Smooth muscle cell (in vitro differentiated cells): Measurements from ENCODE around the gene RASAL2. TPM values are rescaled to one million over a fixed set of nuclear protein-coding genes. Genes with fewer than 3 reads are reported as not detected.

Experiments used
- DNase-seq: peaks from one replicate; lab custom pipeline; 2025; ENCODE audit not compliant: unreplicated experiment; lab: John Stamatoyannopoulos, UW
- H2AFZ ChIP-seq: fragments of 200-600 bp; sonication (generic); 2 replicates; pipeline ENCODE4 v1.6.0; 2016; ENCODE audit warnings: antibody characterized with exemption, low read depth, mild to moderate bottlenecking
- H3F3A ChIP-seq: fragments of 200-600 bp; sonication (generic); 2 replicates; pipeline ENCODE4 v1.6.0; 2017; ENCODE audit warnings: antibody characterized with exemption, low read depth
- H3K27ac ChIP-seq: fragments of 200-600 bp; sonication (generic); 2 replicates; pipeline ENCODE4 v1.5.1; 2016; ENCODE audit warnings: low read depth, mild to moderate bottlenecking
- H3K27me3 ChIP-seq: fragments of 200-600 bp; sonication (generic); 2 replicates; pipeline ENCODE4 v1.6.1; 2016; ENCODE audit warnings: low read depth, mild to moderate bottlenecking
- H3K36me3 ChIP-seq: fragments of 200-600 bp; sonication (generic); 2 replicates; pipeline ENCODE4 v1.5.1; 2016; ENCODE audit warnings: low read depth
- H3K4me1 ChIP-seq: fragments of 200-600 bp; sonication (generic); 2 replicates; pipeline ENCODE4 v1.5.1; 2016; ENCODE audit warnings: low read depth
- H3K4me2 ChIP-seq: fragments of 200-600 bp; sonication (generic); 2 replicates; pipeline ENCODE4 v1.6.0; 2016; ENCODE audit warnings: mild to moderate bottlenecking
- H3K4me3 ChIP-seq: fragments of 200-600 bp; sonication (generic); 2 replicates; pipeline ENCODE4 v1.5.1; 2016; ENCODE audit warnings: mild to moderate bottlenecking
- H3K79me2 ChIP-seq: fragments of 200-600 bp; sonication (generic); 2 replicates; pipeline ENCODE4 v1.6.0; 2016; ENCODE audit warnings: low read depth, mild to moderate bottlenecking
- H3K9ac ChIP-seq: fragments of 200-600 bp; sonication (generic); 2 replicates; pipeline ENCODE4 v1.6.0; 2016; ENCODE audit warnings: low read depth
- H3K9me3 ChIP-seq: fragments of 200-600 bp; sonication (generic); replicated peaks from 2 replicates; pipeline ENCODE4 v1.5.1; 2016; ENCODE audit warnings: low read depth
- H4K20me1 ChIP-seq: fragments of 200-600 bp; sonication (generic); 2 replicates; pipeline ENCODE4 v1.6.0; 2016; ENCODE audit warnings: low read depth
- WGBS: methylation state at CpG from one replicate; pipeline ENCODE4 v1.1.7; 2016; ENCODE audit warnings: low lambda C conversion rate; 5-methylcytosine and 5-hydroxymethylcytosine counted together
- polyA plus RNA-seq: library from polyadenylated mRNA; unstranded; fragments of >200 nt; fragmentation: Nextera tagmentation; extraction: Ambion mirVana; gene quantifications from 2 replicates; pipeline ENCODE4 v1.2.1, GENCODE V29; 2016
- total RNA-seq: library from RNA; depleted of rRNA; stranded (reverse); fragments of >200 nt; gene quantifications from 2 replicates; pipeline ENCODE4 v1.2.3, GENCODE V29; 2014
- TF ChIP-seq, protein P1 (sequence below): fragments of 200-600 bp; sonication (generic); IDR thresholded peaks from 2 replicates; pipeline ENCODE4 v1.5.1; 2017; ENCODE audit warnings: borderline replicate concordance, mild to moderate bottlenecking, antibody characterized with exemption; ENCODE audit not compliant: insufficient read depth, poor library complexity, severe bottlenecking

Gene RASAL2
- total and polyA plus RNA-seq, 2 experiments from 2014 or later: 4.3 to 17.6 TPM

DNA sequence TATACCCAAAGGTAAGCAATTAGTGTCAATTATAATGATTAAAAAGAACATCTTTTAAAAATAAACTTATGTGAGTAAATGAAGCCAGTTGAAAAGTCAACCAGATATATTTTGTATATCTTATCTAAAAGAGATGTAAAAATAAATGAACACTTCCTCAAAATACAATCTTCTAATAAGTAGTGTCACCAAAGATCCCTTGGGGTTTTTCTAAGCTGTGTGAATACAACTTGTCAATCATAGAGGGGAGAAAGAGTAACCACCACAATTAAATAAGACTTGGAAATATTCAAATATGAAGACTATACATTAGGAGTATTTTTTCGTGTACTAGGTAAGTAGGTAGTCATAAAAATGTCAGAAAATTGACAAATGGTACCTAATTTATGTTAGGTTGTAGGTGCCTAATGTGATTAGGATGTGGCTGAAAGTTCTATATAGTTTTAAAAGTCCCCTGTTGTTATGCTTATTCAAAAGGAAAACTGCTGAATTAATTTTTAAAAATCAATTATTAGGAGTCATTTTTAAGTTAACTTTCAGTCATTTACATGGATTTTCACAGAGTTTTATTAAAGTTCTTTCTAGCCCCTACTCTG lies 72.6 kb downstream of the RASAL2 start:
- Histone ChIP-seq H3K27me3 (no peaks in the 10 kb centered on the region), H3K4me3 (no peak overlapping the region), H3K4me1 (no peaks in the 10 kb centered on the region), H3K4me2 (no peak overlapping the region), H3K36me3 (no peaks in the 10 kb centered on the region), H3K79me2 (peaks cover 60% of the 10 kb centered on the region), H3K9ac (no peak overlapping the region), H3F3A (no peaks in the 10 kb centered on the region), H3K9me3 (no peaks in the 10 kb centered on the region), H3K27ac (no peak overlapping the region), H4K20me1 (peaks cover 55% of the 10 kb centered on the region), H2AFZ (no peak overlapping the region)
- TF ChIP-seq, protein P1, sequence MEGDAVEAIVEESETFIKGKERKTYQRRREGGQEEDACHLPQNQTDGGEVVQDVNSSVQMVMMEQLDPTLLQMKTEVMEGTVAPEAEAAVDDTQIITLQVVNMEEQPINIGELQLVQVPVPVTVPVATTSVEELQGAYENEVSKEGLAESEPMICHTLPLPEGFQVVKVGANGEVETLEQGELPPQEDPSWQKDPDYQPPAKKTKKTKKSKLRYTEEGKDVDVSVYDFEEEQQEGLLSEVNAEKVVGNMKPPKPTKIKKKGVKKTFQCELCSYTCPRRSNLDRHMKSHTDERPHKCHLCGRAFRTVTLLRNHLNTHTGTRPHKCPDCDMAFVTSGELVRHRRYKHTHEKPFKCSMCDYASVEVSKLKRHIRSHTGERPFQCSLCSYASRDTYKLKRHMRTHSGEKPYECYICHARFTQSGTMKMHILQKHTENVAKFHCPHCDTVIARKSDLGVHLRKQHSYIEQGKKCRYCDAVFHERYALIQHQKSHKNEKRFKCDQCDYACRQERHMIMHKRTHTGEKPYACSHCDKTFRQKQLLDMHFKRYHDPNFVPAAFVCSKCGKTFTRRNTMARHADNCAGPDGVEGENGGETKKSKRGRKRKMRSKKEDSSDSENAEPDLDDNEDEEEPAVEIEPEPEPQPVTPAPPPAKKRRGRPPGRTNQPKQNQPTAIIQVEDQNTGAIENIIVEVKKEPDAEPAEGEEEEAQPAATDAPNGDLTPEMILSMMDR: no peak
- 83% methylated on average over 1 of the region's 1 CpG for WGBS
- DNase-seq: no peak

DNA sequence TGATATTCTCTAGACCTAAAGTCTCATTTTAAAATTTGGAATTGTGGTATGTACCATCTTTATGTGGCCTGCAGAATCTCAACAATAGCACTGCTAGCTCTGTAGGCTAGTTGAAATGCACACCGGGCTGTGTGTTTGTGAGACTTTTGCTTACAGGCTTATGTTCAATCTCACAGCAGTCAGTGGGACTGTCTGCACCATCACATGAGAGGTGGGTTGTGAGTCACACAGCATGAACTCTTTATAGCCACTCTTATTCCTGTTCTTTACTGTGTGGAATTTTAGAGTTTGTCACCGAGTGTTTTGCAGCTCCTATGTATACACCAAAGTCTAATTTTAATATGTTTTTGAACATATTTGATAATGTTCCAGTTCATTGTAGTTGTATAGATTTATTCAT lies 74.6 kb downstream of the RASAL2 start:
- H3K9ac ChIP-seq: no peak overlapping the region
- DNase-seq: no peak
- WGBS: 15% methylated on average over 2 of the region's 2 CpGs

DNA sequence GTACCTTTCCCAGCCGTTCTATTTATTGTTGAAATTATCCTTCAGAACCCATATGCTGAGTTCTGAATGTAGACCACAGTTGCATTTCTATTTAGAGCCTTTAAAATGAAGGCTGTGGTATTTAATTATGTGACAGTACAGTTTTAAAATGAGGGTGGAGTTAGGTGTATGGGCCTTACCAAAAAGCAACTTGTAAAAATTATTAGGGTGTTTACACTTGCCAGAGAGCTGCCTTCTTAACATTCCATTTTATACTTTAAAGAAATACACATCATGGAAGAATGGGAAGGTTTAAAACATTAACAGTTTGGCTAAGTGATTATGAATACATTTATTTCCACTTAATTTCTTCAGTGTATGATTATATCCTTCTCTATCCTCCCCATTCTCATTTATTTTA lies 75.7 kb downstream of the RASAL2 start:
- peaks cover 64% of the 10 kb centered on the region for H4K20me1 ChIP-seq
- H3K4me3 ChIP-seq: no peak overlapping the region
- H2AFZ ChIP-seq: no peak overlapping the region
- DNase-seq: no peak
- no peaks in the 10 kb centered on the region for H3F3A ChIP-seq
- H3K27ac ChIP-seq: peak overlapping the region; percentile 72
- no peaks in the 10 kb centered on the region for H3K9me3 ChIP-seq
- H3K9ac ChIP-seq: no peak overlapping the region
- 100% methylated on average over 1 of the region's 1 CpG for WGBS
- peaks cover 62% of the 10 kb centered on the region for H3K79me2 ChIP-seq
- no peaks in the 10 kb centered on the region for H3K27me3 ChIP-seq
- no peaks in the 10 kb centered on the region for H3K4me1 ChIP-seq
- H3K4me2 ChIP-seq: no peak overlapping the region
- TF ChIP-seq, protein P1: no peak
- no peaks in the 10 kb centered on the region for H3K36me3 ChIP-seq

More for the DNA sequence above, 74.6 kb downstream of the RASAL2 start:
- TF ChIP-seq, protein P1: no peak
- Histone ChIP-seq H4K20me1 (peaks cover 58% of the 10 kb centered on the region), H3K27ac (peak overlapping the region; percentile 72), H2AFZ (no peak overlapping the region), H3K27me3 (no peaks in the 10 kb centered on the region), H3K4me1 (no peaks in the 10 kb centered on the region), H3F3A (no peaks in the 10 kb centered on the region), H3K4me2 (peak overlapping the region; percentile 63), H3K9me3 (no peaks in the 10 kb centered on the region), H3K79me2 (peaks cover 62% of the 10 kb centered on the region), H3K4me3 (no peak overlapping the region), H3K36me3 (no peaks in the 10 kb centered on the region)

DNA sequence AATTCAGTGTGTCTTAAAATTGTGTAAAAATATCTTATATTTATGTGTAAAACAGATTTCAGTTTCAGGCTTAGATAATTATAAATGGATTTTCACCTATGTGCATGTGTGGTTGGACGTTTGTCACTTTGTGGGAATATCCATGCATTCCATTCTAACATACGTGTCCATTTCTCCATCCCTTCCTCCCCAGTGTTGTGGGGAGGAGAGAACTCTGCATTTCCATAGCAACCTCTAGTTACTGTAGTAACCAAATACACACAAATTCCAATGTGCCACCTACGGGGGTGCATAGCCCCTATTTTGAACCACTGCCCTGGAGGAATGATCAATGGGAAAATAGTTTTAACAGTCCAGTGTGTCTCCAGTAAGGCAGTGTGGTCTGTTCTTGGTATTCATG lies 79.0 kb downstream of the RASAL2 start:
- Histone ChIP-seq H3K36me3 (no peaks in the 10 kb centered on the region), H3K79me2 (peaks cover 79% of the 10 kb centered on the region), H3K27me3 (no peaks in the 10 kb centered on the region), H3K9ac (peak overlapping the region; percentile 11), H3K4me3 (no peak overlapping the region), H3K9me3 (no peaks in the 10 kb centered on the region), H3K4me1 (no peaks in the 10 kb centered on the region), H3K27ac (peak overlapping the region; percentile 48), H3F3A (no peaks in the 10 kb centered on the region), H2AFZ (no peak overlapping the region), H3K4me2 (no peak overlapping the region), H4K20me1 (peaks cover 60% of the 10 kb centered on the region)
- 72% methylated on average over 3 of the region's 3 CpGs for WGBS
- TF ChIP-seq, protein P1: no peak
- DNase-seq: no peak
